CD4-positive, alpha-beta T cell (primary cell): Measurements from ENCODE around the gene RNF44. TPM values are rescaled to one million over a fixed set of nuclear protein-coding genes. Genes with fewer than 3 reads are reported as not detected.

Source experiments
- ATAC-seq: fragments of 200-7000 bp; cut with Tn5 transposase; one replicate; pipeline ENCODE4 v1.10.0; 2022; ENCODE audit warnings: mild to moderate bottlenecking; ENCODE audit not compliant: poor library complexity
- CTCF ChIA-PET: fragments of 350-600 bp; sonication (Branson Sonifier 250); formaldehyde crosslinking; loops from one replicate; lab custom pipeline; 2021; ENCODE audit warnings: antibody characterized with exemption, inconsistent platforms; lab: Charles Lee
- POLR2A ChIA-PET: fragments of 350-600 bp; sonication (Branson Sonifier 250); formaldehyde crosslinking; loops from one replicate; lab custom pipeline; 2021; ENCODE audit warnings: antibody characterized with exemption, inconsistent platforms; lab: Charles Lee
- DNase-seq, 14 experiments: peaks; one replicate each; pipeline ENCODE4 v3.0.0-alpha.2; 2013 to 2020; ENCODE audit warnings: mixed read lengths in 2 of 14
- H3K27ac ChIP-seq, 2 donors: one replicate each; pipeline versions ENCODE4 v1.5.1 to v1.7.0; 2013; ENCODE audit warnings: low read length in 2 of 2, low read depth in 1 of 2, mild to moderate bottlenecking in 1 of 2
- H3K27me3 ChIP-seq, 2 experiments: 1 replicate in 1 of 2; 2 replicates in 1 of 2; pipeline versions ENCODE4 v1.6.1 to v1.7.0; 2013; ENCODE audit warnings: low read length in 2 of 2, control low read depth in 1 of 2, mild to moderate bottlenecking in 1 of 2, moderate library complexity in 1 of 2; ENCODE audit not compliant: insufficient read depth in 2 of 2, control insufficient read depth in 1 of 2
- H3K36me3 ChIP-seq: one replicate; pipeline ENCODE4 v1.6.1; 2013; ENCODE audit warnings: low read length, control low read depth; ENCODE audit not compliant: insufficient read depth
- H3K4me1 ChIP-seq: one replicate; pipeline ENCODE4 v1.6.1; 2013; ENCODE audit warnings: low read length, control low read depth; ENCODE audit not compliant: insufficient read depth
- H3K4me3 ChIP-seq: one replicate; pipeline ENCODE4 v1.5.1; 2013; ENCODE audit warnings: mild to moderate bottlenecking, low read length, moderate library complexity
- H3K9me3 ChIP-seq, 2 experiments: 1 replicate in 1 of 2; 2 replicates in 1 of 2; pipeline versions ENCODE4 v1.6.1 to v1.7.0; 2013; ENCODE audit warnings: low read length in 2 of 2, mild to moderate bottlenecking in 2 of 2, control low read depth in 1 of 2, moderate library complexity in 1 of 2; ENCODE audit not compliant: control insufficient read depth in 1 of 2, insufficient read depth in 1 of 2
- H3K27ac Mint-ChIP-seq: one replicate; pipeline ENCODE4 v1.8.0; 2020; ENCODE audit warnings: mixed read lengths
- H3K27me3 Mint-ChIP-seq: one replicate; pipeline ENCODE4 v1.8.0; 2021; ENCODE audit warnings: mixed read lengths
- H3K36me3 Mint-ChIP-seq: one replicate; pipeline ENCODE4 v1.8.0; 2021; ENCODE audit warnings: low read depth, mixed read lengths
- H3K4me1 Mint-ChIP-seq: one replicate; pipeline ENCODE4 v1.8.0; 2021; ENCODE audit warnings: low read depth, mixed read lengths
- H3K4me3 Mint-ChIP-seq: one replicate; pipeline ENCODE4 v1.8.0; 2020; ENCODE audit warnings: mild to moderate bottlenecking, mixed read lengths
- H3K9me3 Mint-ChIP-seq: one replicate; pipeline ENCODE4 v1.8.0; 2020; ENCODE audit warnings: mixed read lengths
- CTCF ChIP-seq: fragments of 200-600 bp; IDR thresholded peaks from one replicate; pipeline ENCODE4 v1.8.0; 2022; ENCODE audit warnings: antibody characterized with exemption, mild to moderate bottlenecking
- intact Hi-C, 2 experiments: fragments of 100-400 bp; cut with DNase I in 1 of 2; cut with micrococcal nuclease in 1 of 2; formaldehyde crosslinking; loops; one replicate each; pipeline versions ENCODE4 v1.15.1 to v1.9.0; 2023 to 2025; cut with DNase I, micrococcal nuclease
- total RNA-seq, 174 experiments: library from RNA in 2 of 174; stranded (reverse) in 2 of 174; gene quantifications; one replicate each; pipeline ENCODE4 v1.2.3 and lab custom pipeline; 2021 to 2026

Gene RNF44
- total RNA-seq, 2 experiments from 2014 or later = 208 to 217 TPM

GRCh38 chr5:176540476-176540899 lies 3.3 kb upstream of the RNF44 start:
- peaks cover 0 to 3% of the 10 kb centered on the region in 2 experiments for H3K9me3 ChIP-seq
- no peaks in the 10 kb centered on the region for H3K36me3 ChIP-seq
- ATAC-seq (no peak), DNase-seq (no peak)
- H3K27ac ChIP-seq = peak overlapping the region; percentile 42 to 57
- peaks cover 75% of the 10 kb centered on the region for H3K4me1 Mint-ChIP-seq
- no peak for TF ChIP-seq CTCF
- H3K27ac Mint-ChIP-seq = peak overlapping the region; percentile 100
- H3K27me3 ChIP-seq = no peaks in the 10 kb centered on the region
- H3K27me3 Mint-ChIP-seq = no peaks in the 10 kb centered on the region
- H3K4me1 ChIP-seq = peaks cover 72% of the 10 kb centered on the region
- ChIA-PET CTCF (interaction anchor here (2.8 to 4.0 kb wide), 2 partner anchors 10 to 93 kb away, joined by 8 to 17 read pairs; partner anchors contain the start of gene FAF2), POLR2A (interaction anchor here (1.0 to 9.9 kb wide), 7 partner anchors 10 to 124 kb away, joined by 3 to 126 read pairs (median 17); partner anchors contain the start of genes CLTB and FAF2)
- H3K9me3 Mint-ChIP-seq = no peaks in the 10 kb centered on the region
- intact Hi-C loops = loop anchor here in 1 of 2 experiments (5.0 kb wide), 2 partner anchors 38 to 107 kb away; partner anchors contain the start of gene TSPAN17
- H3K4me3 Mint-ChIP-seq = peak overlapping the region; percentile 92
- no peak overlapping the region for H3K4me3 ChIP-seq
- H3K36me3 Mint-ChIP-seq = peaks cover 30% of the 10 kb centered on the region

- intact Hi-C loops = loop anchor here (5.0 to 10.0 kb wide), 6 partner anchors 33 to 1053 kb away; partner anchors contain the start of genes CLTB (in 1 of the 2), HIGD2A (in 1 of the 2), NOP16 (in 1 of the 2) and NSD1 (in 1 of the 2)
- CTCF ChIA-PET = interaction anchor here (1.5 to 7.1 kb wide), 5 partner anchors 9 to 123 kb away, joined by 4 to 42 read pairs (median 8); partner anchors contain the start of genes CLTB and FAF2
- H3K4me1 Mint-ChIP-seq = peaks cover 75% of the 10 kb centered on the region
- H3K27me3 Mint-ChIP-seq = no peaks in the 10 kb centered on the region
- Histone ChIP-seq H3K9me3 (peaks cover 0 to 3% of the 10 kb centered on the region in 2 experiments), H3K36me3 (no peaks in the 10 kb centered on the region), H3K27ac (peak overlapping the region; percentile 10 to 99), H3K27me3 (no peaks in the 10 kb centered on the region), H3K4me3 (no peak overlapping the region), H3K4me1 (peaks cover 72% of the 10 kb centered on the region)
- H3K36me3 Mint-ChIP-seq = peaks cover 45% of the 10 kb centered on the region
- no peak for TF ChIP-seq CTCF
- H3K27ac Mint-ChIP-seq = peak overlapping the region; percentile 100
- H3K4me3 Mint-ChIP-seq = peak overlapping the region; percentile 72
- no peak for ATAC-seq
- H3K9me3 Mint-ChIP-seq = no peaks in the 10 kb centered on the region
- POLR2A ChIA-PET = interaction anchor here (1.2 to 9.9 kb wide), 7 partner anchors 9 to 178 kb away, joined by 3 to 126 read pairs (median 9); partner anchors contain the start of genes CLTB, FAF2 and KIAA1191
- no peak for DNase-seq
Measured at GRCh38 chr5:176538989-176539384, 1.8 kb upstream of the RNF44 start.

GRCh38 chr5:176538230-176538988 lies 1.2 kb upstream of the RNF44 start:
- no peak for ATAC-seq

More at GRCh38 chr5:176538230-176538988, 1.2 kb upstream of the RNF44 start:
- Mint-ChIP-seq H3K27me3 (no peaks in the 10 kb centered on the region), H3K4me1 (peaks cover 77% of the 10 kb centered on the region), H3K36me3 (peaks cover 51% of the 10 kb centered on the region), H3K27ac (peak overlapping the region; percentile 100), H3K4me3 (peak overlapping the region; percentile 99), H3K9me3 (no peaks in the 10 kb centered on the region)
- intact Hi-C loops = loop anchor here (5.0 to 10.0 kb wide), 6 partner anchors 34 to 1054 kb away; partner anchors contain the start of genes CLTB (in 1 of the 2), HIGD2A (in 1 of the 2), NOP16 (in 1 of the 2) and NSD1 (in 1 of the 2)
- DNase-seq = no peak
- ChIA-PET POLR2A (interaction anchor here (0.6 to 10.1 kb wide), 20 partner anchors 6 to 908 kb away, joined by 3 to 185 read pairs (median 6); partner anchors contain the start of genes CDHR2, CLTB, FAF2 and HIGD2A), CTCF (interaction anchor here (1.1 to 7.1 kb wide), 6 partner anchors 8 to 122 kb away, joined by 3 to 42 read pairs (median 6); partner anchors contain the start of genes CDHR2, CLTB and FAF2)
- Histone ChIP-seq H3K27me3 (no peaks in the 10 kb centered on the region), H3K36me3 (no peaks in the 10 kb centered on the region), H3K4me1 (peaks cover 73% of the 10 kb centered on the region), H3K27ac (peak overlapping the region; percentile 46 to 99), H3K4me3 (peak overlapping the region; percentile 98), H3K9me3 (peaks cover 0 to 3% of the 10 kb centered on the region in 2 experiments)
- no peak for TF ChIP-seq CTCF
